HG02852 (cell line): ENCODE data around the gene DES.
"Not testable (repeated sequence)": the region's sequence is repeated elsewhere in the genome, so short reads cannot be mapped to it uniquely, and the experiment has no call there.

ENCODE experiments used
- ATAC-seq: cut with Tn5 transposase; IDR thresholded peaks from one replicate; pipeline ENCODE4 v1.9.1; 2021; ENCODE audit warnings: mild to moderate bottlenecking, moderate library complexity; ENCODE audit not compliant: unreplicated experiment

DES gene

GRCh38 chr2:219399716-219400478 lies 18.3 kb upstream of the DES start:
- no peak for ATAC-seq

- ATAC-seq, result no peak
These were observed 17.6 kb upstream of the DES start for GRCh38 chr2:219400562-219400961.

- ATAC-seq, result no peak
These were observed 16.6 kb upstream of the DES start for GRCh38 chr2:219401606-219402005.

- peak; percentile 72 for ATAC-seq
These were observed 15.3 kb upstream of the DES start for GRCh38 chr2:219402665-219403515.

GRCh38 chr2:219403861-219404260 lies 14.3 kb upstream of the DES start:
- no peak for ATAC-seq

GRCh38 chr2:219404291-219404910 lies 13.8 kb upstream of the DES start:
- ATAC-seq, result no peak

- ATAC-seq, result no peak
These were observed 13.2 kb upstream of the DES start for GRCh38 chr2:219404954-219405353.

GRCh38 chr2:219405451-219405850 lies 12.7 kb upstream of the DES start:
- no peak for ATAC-seq

- ATAC-seq, result no peak
These were observed 12.0 kb upstream of the DES start for GRCh38 chr2:219405958-219406860.

GRCh38 chr2:219406861-219407230 lies 11.3 kb upstream of the DES start:
- ATAC-seq, result no peak

GRCh38 chr2:219407343-219407742 lies 10.8 kb upstream of the DES start:
- not testable (repeated sequence) for ATAC-seq

GRCh38 chr2:219408204-219408603 lies 10.0 kb upstream of the DES start:
- ATAC-seq, result no peak

GRCh38 chr2:219408631-219409030 lies 9.5 kb upstream of the DES start:
- no peak for ATAC-seq

GRCh38 chr2:219409619-219410018 lies 8.6 kb upstream of the DES start:
- no peak for ATAC-seq

GRCh38 chr2:219410390-219410789 lies 7.8 kb upstream of the DES start:
- ATAC-seq, result no peak

- ATAC-seq, result no peak
These were observed 3.3 kb upstream of the DES start for GRCh38 chr2:219414857-219415256.

GRCh38 chr2:219415580-219416234 lies 2.5 kb upstream of the DES start:
- ATAC-seq, result no peak

GRCh38 chr2:219416235-219416602 lies 2.0 kb upstream of the DES start:
- no peak for ATAC-seq

GRCh38 chr2:219416938-219417337 lies 1.2 kb upstream of the DES start:
- ATAC-seq, result no peak

- no peak for ATAC-seq
These were observed 803 bp upstream of the DES start for GRCh38 chr2:219417374-219417773.
